GM23338 (cell line): ENCODE results near the gene EPGN. TPM values are rescaled to one million over a fixed set of nuclear protein-coding genes. Genes with fewer than 3 reads are reported as not detected.

Source experiments
- ATAC-seq: fragments of 200-7000 bp; cut with Tn5 transposase; 3 replicates; pipeline ENCODE4 v1.9.1; 2020
- DNase-seq: peaks from one replicate; pipeline ENCODE4 v3.0.0-alpha.2; 2015; ENCODE audit warnings: low spot score
- H2AFZ ChIP-seq: fragments of 200-600 bp; sonication (generic); 2 replicates; pipeline ENCODE4 v1.8.0; 2016; ENCODE audit warnings: antibody characterized with exemption, mild to moderate bottlenecking, moderate library complexity
- H3F3A ChIP-seq: fragments of 200-600 bp; sonication (generic); replicated peaks from 2 replicates; pipeline ENCODE4 v1.8.0; 2017; ENCODE audit warnings: antibody characterized with exemption, mixed run types, low read depth
- H3K27ac ChIP-seq: fragments of 200-600 bp; sonication (generic); 2 replicates; pipeline ENCODE4 v1.6.1; 2016; ENCODE audit warnings: low read depth
- H3K27me3 ChIP-seq: fragments of 200-600 bp; sonication (generic); 2 replicates; pipeline ENCODE4 v1.8.0; 2016; ENCODE audit warnings: mild to moderate bottlenecking, mixed run types, moderate library complexity; ENCODE audit not compliant: insufficient read depth
- H3K36me3 ChIP-seq: fragments of 200-600 bp; sonication (generic); 2 replicates; pipeline ENCODE4 v1.8.0; 2016; ENCODE audit warnings: mild to moderate bottlenecking; ENCODE audit not compliant: insufficient read depth
- H3K4me1 ChIP-seq: fragments of 200-600 bp; sonication (generic); 2 replicates; pipeline ENCODE4 v1.8.0; 2016; ENCODE audit warnings: mild to moderate bottlenecking, moderate library complexity; ENCODE audit not compliant: insufficient read depth
- H3K4me2 ChIP-seq: fragments of 200-600 bp; sonication (generic); 2 replicates; pipeline ENCODE4 v1.7.1; 2017; ENCODE audit warnings: mixed run types
- H3K4me3 ChIP-seq: fragments of 200-600 bp; sonication (generic); 2 replicates; pipeline ENCODE4 v1.6.1; 2016; ENCODE audit warnings: mixed run types
- H3K79me2 ChIP-seq: fragments of 200-600 bp; sonication (generic); replicated peaks from 2 replicates; pipeline ENCODE4 v1.8.0; 2017; ENCODE audit warnings: mild to moderate bottlenecking; ENCODE audit not compliant: insufficient read depth
- H3K9me2 ChIP-seq: fragments of 200-600 bp; sonication (generic); 2 replicates; pipeline ENCODE4 v1.8.0; 2017; ENCODE audit not compliant: insufficient read depth
- H4K20me1 ChIP-seq: fragments of 200-600 bp; sonication (generic); replicated peaks from 2 replicates; pipeline ENCODE4 v1.8.0; 2017; ENCODE audit warnings: mild to moderate bottlenecking; ENCODE audit not compliant: insufficient read depth
- H3K27ac Mint-ChIP-seq: 2 replicates; pipeline ENCODE4 v1.8.0; 2020; ENCODE audit warnings: inconsistent platforms, mild to moderate bottlenecking, moderate library complexity, mixed read lengths
- H3K27me3 Mint-ChIP-seq: 3 replicates; pipeline ENCODE4 v1.8.0; 2022; ENCODE audit warnings: low read depth, mild to moderate bottlenecking, moderate library complexity, mixed read lengths, inconsistent platforms; ENCODE audit not compliant: insufficient read depth, poor library complexity
- H3K36me3 Mint-ChIP-seq: 3 replicates; pipeline ENCODE4 v1.8.0; 2021; ENCODE audit warnings: low read depth, mild to moderate bottlenecking, inconsistent platforms, moderate library complexity, mixed read lengths
- H3K4me1 Mint-ChIP-seq: 3 replicates; pipeline ENCODE4 v1.8.0; 2020; ENCODE audit warnings: mild to moderate bottlenecking, inconsistent platforms, mixed read lengths
- H3K4me3 Mint-ChIP-seq: 3 replicates; pipeline ENCODE4 v1.8.0; 2021; ENCODE audit warnings: moderate library complexity, mild to moderate bottlenecking, inconsistent platforms, mixed read lengths
- H3K9me3 Mint-ChIP-seq: 3 replicates; pipeline ENCODE4 v1.8.0; 2020; ENCODE audit warnings: moderate library complexity, mild to moderate bottlenecking, inconsistent platforms, mixed read lengths
- CTCF ChIP-seq, 2 experiments: fragments of 200-600 bp in 1 of 2; sonication (generic) in 1 of 2; conservative IDR thresholded peaks; 2 replicates each; pipeline versions ENCODE4 v1.5.1 to v1.6.1; 2016 to 2017; ENCODE audit warnings: antibody characterized with exemption in 2 of 2, low read depth in 2 of 2, mild to moderate bottlenecking in 2 of 2, moderate library complexity in 1 of 2
- ETS1 ChIP-seq: IDR thresholded peaks from 2 replicates; pipeline ENCODE4 v1.6.1; 2016; ENCODE audit warnings: antibody characterized with exemption
- EZH2 ChIP-seq: fragments of 200-600 bp; sonication (generic); IDR thresholded peaks from one replicate; pipeline ENCODE4 v1.8.0; 2017; ENCODE audit warnings: antibody characterized with exemption, mild to moderate bottlenecking, low read depth; ENCODE audit not compliant: unreplicated experiment
- POLR2AphosphoS5 ChIP-seq: IDR thresholded peaks from 2 replicates; pipeline ENCODE4 v1.6.1; 2016; ENCODE audit warnings: antibody characterized with exemption, low read depth
- REST ChIP-seq: IDR thresholded peaks from one replicate; pipeline ENCODE4 v1.6.1; 2018; ENCODE audit warnings: antibody characterized with exemption; ENCODE audit not compliant: unreplicated experiment
- polyA plus RNA-seq: library from polyadenylated mRNA; unstranded; fragments of >200 nt; fragmentation: Nextera tagmentation; extraction: Ambion mirVana; gene quantifications from 2 replicates; pipeline ENCODE4 v1.2.1, GENCODE V29; 2016
- total RNA-seq: library from RNA; depleted of rRNA; stranded (reverse); fragments of >200 nt; shearing (Covaris generic); gene quantifications from 2 replicates; pipeline ENCODE4 v1.2.3, GENCODE V29; 2014

The EPGN gene
- total and polyA plus RNA-seq, 2 experiments from 2014 or later, result not detected

GRCh38 chr4:74353858-74354257, 45.6 kb downstream of the EPGN start (continued):
- TF ChIP-seq CTCF (conservative IDR thresholded peaks at IDR 0.05; ENCODE audit: low read depth in 2 of 2), result no peak
- no peak for TF ChIP-seq POLR2AphosphoS5

GRCh38 chr4:74357965-74358364, 49.7 kb downstream of the EPGN start:
- no peaks in the 10 kb centered on the region for H3K9me3 Mint-ChIP-seq
- no peaks in the 10 kb centered on the region for H3K36me3 Mint-ChIP-seq
- Histone ChIP-seq H3K4me3 (no peak overlapping the region), H3K9me2 (no peaks in the 10 kb centered on the region), H3K4me1 (no peaks in the 10 kb centered on the region), H4K20me1 (peaks cover 3% of the 10 kb centered on the region; the same call in 1 of the 2 replicates), H2AFZ (no peak overlapping the region), H3K36me3 (no peaks in the 10 kb centered on the region), H3K27me3 (no peaks in the 10 kb centered on the region; the same call in 1 of the 2 replicates), H3F3A (no peaks in the 10 kb centered on the region), H3K27ac (no peak overlapping the region), H3K79me2 (no peaks in the 10 kb centered on the region), H3K4me2 (no peak overlapping the region)
- TF ChIP-seq CTCF (conservative IDR thresholded peaks at IDR 0.05; ENCODE audit: low read depth in 2 of 2), result no peak
- TF ChIP-seq EZH2, result no peak
- no peak for TF ChIP-seq ETS1
- TF ChIP-seq REST, result no peak
- DNase-seq (no peak), ATAC-seq (no peak)
- peaks cover under 1% of the 10 kb centered on the region for H3K27me3 Mint-ChIP-seq
- H3K4me1 Mint-ChIP-seq, result no peaks in the 10 kb centered on the region
- H3K27ac Mint-ChIP-seq, result no peak overlapping the region
- H3K4me3 Mint-ChIP-seq, result no peak overlapping the region
